AG04450 (cell line): Measurements from ENCODE around the gene CDKL2. TPM values are rescaled to one million over a fixed set of nuclear protein-coding genes. Genes with fewer than 3 reads are reported as not detected.

Experiments
- CTCF ChIA-PET: fragments of 300-600, 350-600 bp; formaldehyde crosslinking; extraction: SDS; loops from one replicate; lab custom pipeline; 2022; ENCODE audit warnings: antibody characterized with exemption, inconsistent platforms; lab: Charles Lee
- POLR2A ChIA-PET: fragments of 350-600 bp; formaldehyde crosslinking; extraction: SDS; loops from one replicate; lab custom pipeline; 2021; ENCODE audit warnings: antibody characterized with exemption, inconsistent platforms; lab: Yijun Ruan, JAX
- DNase-seq: peaks from one replicate; pipeline ENCODE4 v3.0.0-alpha.2; 2011; ENCODE audit warnings: low read depth, low spot score
- H3K27ac ChIP-seq: one replicate; pipeline ENCODE4 v1.5.1; 2012; ENCODE audit warnings: low read depth, low read length, control low read depth
- H3K27me3 ChIP-seq: one replicate; pipeline ENCODE4 v1.6.0; 2012; ENCODE audit warnings: low read length; ENCODE audit not compliant: control insufficient read depth, insufficient read depth
- H3K4me3 ChIP-seq: 2 replicates; pipeline ENCODE4 v1.5.1; 2011; ENCODE audit warnings: mild to moderate bottlenecking, low read depth, low read length, control low read depth
- H3K9me3 ChIP-seq: 2 replicates; pipeline ENCODE4 v1.5.1; 2012; ENCODE audit warnings: low read length; ENCODE audit not compliant: control insufficient read depth, insufficient read depth
- polyA plus RNA-seq: library from polyadenylated mRNA; depleted of rRNA; stranded (reverse); fragments of >200 nt; gene quantifications from 2 replicates; pipeline ENCODE4 v1.2.3, GENCODE V29; 2011; rRNA removed
- small RNA-seq: library from RNA; depleted of rRNA; stranded (forward); fragments of <200 nt; gene quantifications from one replicate; pipeline ENCODE3, GENCODE V24; 2012; ENCODE audit warnings: low read depth; ENCODE audit not compliant: insufficient read length
- TF ChIP-seq, protein P1 (sequence below): IDR thresholded peaks from 2 replicates; pipeline ENCODE4 v1.5.1; 2011; ENCODE audit warnings: low read depth, low read length, control low read depth, inconsistent platforms

CDKL2 gene
- polyA plus RNA-seq, 1 experiment, result 0.29 TPM

DNA sequence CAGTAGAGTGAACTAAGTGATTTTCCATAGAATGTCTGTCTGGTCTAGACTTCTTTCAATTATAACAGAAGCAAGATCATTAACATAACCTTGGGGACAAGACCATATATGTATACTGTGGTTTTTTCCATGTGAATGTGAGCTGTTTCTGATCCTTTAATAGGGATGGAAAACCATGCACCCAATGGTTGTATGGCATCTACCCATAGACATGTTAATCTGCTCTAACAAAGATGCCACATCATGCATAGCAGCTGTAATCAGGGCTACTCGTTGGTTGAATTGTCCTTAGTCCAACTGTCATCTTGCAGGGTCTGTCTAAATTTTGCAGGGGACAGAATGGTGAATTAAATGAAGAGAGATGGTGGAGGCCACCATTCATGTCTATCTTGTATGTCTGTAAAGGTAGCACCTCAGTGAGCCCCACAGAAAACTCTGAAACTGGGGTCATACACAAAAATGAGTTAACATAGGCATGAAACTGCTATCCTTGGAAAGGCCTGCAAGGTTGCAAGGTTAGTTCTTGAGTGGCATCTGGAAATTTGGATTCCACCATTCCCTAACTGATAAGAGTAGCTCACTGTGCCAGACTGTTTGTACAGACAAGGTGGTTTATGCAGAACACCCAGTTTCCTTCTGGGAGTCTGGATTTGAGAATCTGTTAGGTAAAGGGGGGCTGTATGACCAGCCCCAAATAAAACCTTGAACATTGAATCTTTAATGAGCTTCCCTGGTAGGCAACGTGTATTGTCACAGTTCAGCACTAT, 99.6 kb downstream of the CDKL2 start:
- TF ChIP-seq, protein P1, sequence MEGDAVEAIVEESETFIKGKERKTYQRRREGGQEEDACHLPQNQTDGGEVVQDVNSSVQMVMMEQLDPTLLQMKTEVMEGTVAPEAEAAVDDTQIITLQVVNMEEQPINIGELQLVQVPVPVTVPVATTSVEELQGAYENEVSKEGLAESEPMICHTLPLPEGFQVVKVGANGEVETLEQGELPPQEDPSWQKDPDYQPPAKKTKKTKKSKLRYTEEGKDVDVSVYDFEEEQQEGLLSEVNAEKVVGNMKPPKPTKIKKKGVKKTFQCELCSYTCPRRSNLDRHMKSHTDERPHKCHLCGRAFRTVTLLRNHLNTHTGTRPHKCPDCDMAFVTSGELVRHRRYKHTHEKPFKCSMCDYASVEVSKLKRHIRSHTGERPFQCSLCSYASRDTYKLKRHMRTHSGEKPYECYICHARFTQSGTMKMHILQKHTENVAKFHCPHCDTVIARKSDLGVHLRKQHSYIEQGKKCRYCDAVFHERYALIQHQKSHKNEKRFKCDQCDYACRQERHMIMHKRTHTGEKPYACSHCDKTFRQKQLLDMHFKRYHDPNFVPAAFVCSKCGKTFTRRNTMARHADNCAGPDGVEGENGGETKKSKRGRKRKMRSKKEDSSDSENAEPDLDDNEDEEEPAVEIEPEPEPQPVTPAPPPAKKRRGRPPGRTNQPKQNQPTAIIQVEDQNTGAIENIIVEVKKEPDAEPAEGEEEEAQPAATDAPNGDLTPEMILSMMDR, result no peak
- no peak for DNase-seq
- Histone ChIP-seq H3K9me3 (no peaks in the 10 kb centered on the region), H3K27me3 (no peaks in the 10 kb centered on the region), H3K27ac (no peak overlapping the region), H3K4me3 (no peak overlapping the region)
- ChIA-PET CTCF (no interaction called here), POLR2A (no interaction called here)

Small RNA genes within 50 kb of the gene (small RNA-seq; reads per million reads assigned to genes)
- not detected for gene RF00019

Other genes with a start within 250 kb of the CDKL2 start
- 29.2 and 34.0 TPM in 2 replicates for gene RCHY1, start 116.1 kb downstream of the CDKL2 start, polyA plus RNA-seq
- 10.9 and 15.1 TPM in 2 replicates for gene THAP6, start 116.1 kb downstream of the CDKL2 start, polyA plus RNA-seq
- not detected in 2 replicates for gene ODAPH, start 74.5 kb downstream of the CDKL2 start, polyA plus RNA-seq
- gene G3BP2, start 42.9 kb upstream of the CDKL2 start, polyA plus RNA-seq, result 139 and 179 TPM in 2 replicates
- gene USO1, start 94.0 kb upstream of the CDKL2 start, polyA plus RNA-seq, result 99.6 and 142 TPM in 2 replicates